ENCODE measurements around the gene ZC3HAV1. TPM values are rescaled to one million over a fixed set of nuclear protein-coding genes. Genes with fewer than 3 reads are reported as not detected.

ZC3HAV1 gene
- total RNA-seq, 4 donors from 2014 or later = 43.4 to 59.7 (median 50.2) TPM

DNA sequence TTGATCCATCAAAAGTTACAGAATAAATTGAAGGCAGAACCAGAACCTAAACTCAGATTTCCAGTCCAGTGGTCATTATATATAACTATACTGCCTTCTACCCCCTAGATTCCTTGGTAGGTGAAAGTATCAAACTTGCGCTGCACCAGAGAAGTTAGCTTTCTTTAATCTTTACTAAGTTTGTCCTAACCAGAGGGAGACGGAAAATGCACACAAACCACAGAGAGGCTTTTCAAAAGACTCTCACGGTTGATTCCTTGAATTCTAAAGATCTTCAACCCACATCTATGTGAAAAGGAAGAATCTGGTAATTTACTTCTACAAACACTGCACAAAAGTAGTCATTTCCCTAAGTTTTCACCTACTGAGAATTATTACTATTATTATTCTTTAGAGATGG lies 110.1 kb downstream of the ZC3HAV1 start:
- no peak overlapping the region for H3K27ac ChIP-seq
- no peaks in the 10 kb centered on the region for H3K36me3 ChIP-seq
- intact Hi-C loops (cut with DNase I) = no loop called here
- TF ChIP-seq, protein P1, sequence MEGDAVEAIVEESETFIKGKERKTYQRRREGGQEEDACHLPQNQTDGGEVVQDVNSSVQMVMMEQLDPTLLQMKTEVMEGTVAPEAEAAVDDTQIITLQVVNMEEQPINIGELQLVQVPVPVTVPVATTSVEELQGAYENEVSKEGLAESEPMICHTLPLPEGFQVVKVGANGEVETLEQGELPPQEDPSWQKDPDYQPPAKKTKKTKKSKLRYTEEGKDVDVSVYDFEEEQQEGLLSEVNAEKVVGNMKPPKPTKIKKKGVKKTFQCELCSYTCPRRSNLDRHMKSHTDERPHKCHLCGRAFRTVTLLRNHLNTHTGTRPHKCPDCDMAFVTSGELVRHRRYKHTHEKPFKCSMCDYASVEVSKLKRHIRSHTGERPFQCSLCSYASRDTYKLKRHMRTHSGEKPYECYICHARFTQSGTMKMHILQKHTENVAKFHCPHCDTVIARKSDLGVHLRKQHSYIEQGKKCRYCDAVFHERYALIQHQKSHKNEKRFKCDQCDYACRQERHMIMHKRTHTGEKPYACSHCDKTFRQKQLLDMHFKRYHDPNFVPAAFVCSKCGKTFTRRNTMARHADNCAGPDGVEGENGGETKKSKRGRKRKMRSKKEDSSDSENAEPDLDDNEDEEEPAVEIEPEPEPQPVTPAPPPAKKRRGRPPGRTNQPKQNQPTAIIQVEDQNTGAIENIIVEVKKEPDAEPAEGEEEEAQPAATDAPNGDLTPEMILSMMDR (IDR thresholded peaks at IDR 0.05) = no peak
- TF ChIP-seq POLR2A (IDR thresholded peaks at IDR 0.05) = no peak
- H3K27me3 ChIP-seq = no peaks in the 10 kb centered on the region
- DNase-seq = no peak
- no peak overlapping the region for H3K4me3 ChIP-seq (replicated peaks in 1 of 3)
- H3K4me1 ChIP-seq = no peaks in the 10 kb centered on the region
- H3K9me3 ChIP-seq = no peaks in the 10 kb centered on the region
- WGBS, 2 donors = 86 to 89% methylated on average over 3 of the region's 3 CpGs

Other genes starting within 250 kb of the ZC3HAV1 start
- 1 to 10 TPM; 1.2 to 3.9 (median 2.6) TPM for gene KIAA1549, start 128.3 kb downstream of the ZC3HAV1 start, total RNA-seq
- gene ZC3HAV1L, start 73.7 kb downstream of the ZC3HAV1 start, total RNA-seq = 10 to 100 TPM; 31.7 to 73.7 (median 45.5) TPM
- 10 to 100 TPM; 19.9 to 33.7 (median 24.7) TPM for gene UBN2, start 121.5 kb upstream of the ZC3HAV1 start, total RNA-seq
- 10 to 100 TPM; 11.9 to 26.4 (median 23.0) TPM for gene FMC1, start 231.6 kb upstream of the ZC3HAV1 start, total RNA-seq

Measured in thyroid gland (tissue), 4 donors.